ENCODE measurements around the gene TBX3. TPM values are rescaled to one million over a fixed set of nuclear protein-coding genes. Genes with fewer than 3 reads are reported as not detected.

TBX3 gene
- polyA plus RNA-seq, 1 donor from 2014 or later, result not detected

GRCh38 chr12:114678028-114678427 is 5.9 kb downstream of the TBX3 start:
- H3K4me2 ChIP-seq (ENCODE audit: low read length), result no peak overlapping the region

GRCh38 chr12:114676142-114676741 is 7.7 kb downstream of the TBX3 start:
- Histone ChIP-seq H3K9ac (ENCODE audit: low read length) (no peak overlapping the region), H3K9me2 (ENCODE audit: insufficient read depth, low read length) (no peaks in the 10 kb centered on the region), H3K27ac (ENCODE audit: low read length) (no peak overlapping the region), H2AFZ (ENCODE audit: low read depth, low read length) (no peak overlapping the region), H3K79me2 (replicated peaks; ENCODE audit: insufficient read depth, low read length) (no peaks in the 10 kb centered on the region), H3K4me2 (ENCODE audit: low read length) (no peak overlapping the region), H3K4me3 (ENCODE audit: low read length) (no peak overlapping the region), H3K36me3 (ENCODE audit: insufficient read depth, low read length) (no peaks in the 10 kb centered on the region), H4K20me1 (ENCODE audit: insufficient read depth) (no peaks in the 10 kb centered on the region), H3F3A (ENCODE audit: insufficient read depth, low read length, poor library complexity, severe bottlenecking) (no peaks in the 10 kb centered on the region), H3K9me3 (ENCODE audit: low read length) (peaks cover 9% of the 10 kb centered on the region), H3K27me3 (ENCODE audit: insufficient read depth, low read depth, low read length) (peaks cover 100% of the 10 kb centered on the region)
- no peak for TF ChIP-seq EZH2 (IDR thresholded peaks at IDR 0.05; ENCODE audit: borderline replicate concordance, insufficient read depth, low read length, poor library complexity, severe bottlenecking)
- TF ChIP-seq SMC3 (conservative IDR thresholded peaks at IDR 0.05; ENCODE audit: poor library complexity), result no peak
- no peak for TF ChIP-seq RAD21 (conservative IDR thresholded peaks at IDR 0.05)
- no peak for TF ChIP-seq TAF1 (IDR thresholded peaks at IDR 0.05; ENCODE audit: low read depth)
- no peak for TF ChIP-seq EP300 (conservative IDR thresholded peaks at IDR 0.05; ENCODE audit: poor library complexity, severe bottlenecking)
- TF ChIP-seq REST (IDR thresholded peaks at IDR 0.05; ENCODE audit: borderline replicate concordance), result no peak
- TF ChIP-seq POLR2AphosphoS5 (IDR thresholded peaks at IDR 0.05), result no peak

More at GRCh38 chr12:114678028-114678427, 5.9 kb downstream of the TBX3 start:
- Histone ChIP-seq H3K36me3 (ENCODE audit: insufficient read depth, low read length) (no peaks in the 10 kb centered on the region), H3F3A (ENCODE audit: insufficient read depth, low read length, poor library complexity, severe bottlenecking) (no peaks in the 10 kb centered on the region), H3K4me3 (ENCODE audit: low read length) (no peak overlapping the region), H3K79me2 (replicated peaks; ENCODE audit: insufficient read depth, low read length) (no peaks in the 10 kb centered on the region), H3K9me3 (ENCODE audit: low read length) (peaks cover 13% of the 10 kb centered on the region), H4K20me1 (ENCODE audit: insufficient read depth) (no peaks in the 10 kb centered on the region), H3K9ac (ENCODE audit: low read length) (no peak overlapping the region), H3K27ac (ENCODE audit: low read length) (no peak overlapping the region), H3K27me3 (ENCODE audit: insufficient read depth, low read depth, low read length) (peaks cover 100% of the 10 kb centered on the region), H2AFZ (ENCODE audit: low read depth, low read length) (no peak overlapping the region), H3K9me2 (ENCODE audit: insufficient read depth, low read length) (no peaks in the 10 kb centered on the region)
- TF ChIP-seq CTCF (IDR thresholded peaks at IDR 0.05; ENCODE audit: poor library complexity, severe bottlenecking), result no peak
- no peak for TF ChIP-seq TAF1 (IDR thresholded peaks at IDR 0.05; ENCODE audit: low read depth)
- TF ChIP-seq MXI1 (conservative IDR thresholded peaks at IDR 0.05; ENCODE audit: poor library complexity, severe bottlenecking), result no peak
- no peak for TF ChIP-seq EP300 (conservative IDR thresholded peaks at IDR 0.05; ENCODE audit: poor library complexity, severe bottlenecking)
- no peak for TF ChIP-seq RAD21 (conservative IDR thresholded peaks at IDR 0.05)
- TF ChIP-seq POLR2AphosphoS5 (IDR thresholded peaks at IDR 0.05), result no peak
- TF ChIP-seq SMC3 (conservative IDR thresholded peaks at IDR 0.05; ENCODE audit: poor library complexity), result no peak
- TF ChIP-seq REST (IDR thresholded peaks at IDR 0.05; ENCODE audit: borderline replicate concordance), result no peak
- TF ChIP-seq EZH2 (IDR thresholded peaks at IDR 0.05; ENCODE audit: borderline replicate concordance, insufficient read depth, low read length, poor library complexity, severe bottlenecking), result no peak
